Measurements from ENCODE around the gene TEX13B.
A peak's percentile ranks its signal among the peaks of the same experiment; 100 is the strongest.

The TEX13B gene

DNA sequence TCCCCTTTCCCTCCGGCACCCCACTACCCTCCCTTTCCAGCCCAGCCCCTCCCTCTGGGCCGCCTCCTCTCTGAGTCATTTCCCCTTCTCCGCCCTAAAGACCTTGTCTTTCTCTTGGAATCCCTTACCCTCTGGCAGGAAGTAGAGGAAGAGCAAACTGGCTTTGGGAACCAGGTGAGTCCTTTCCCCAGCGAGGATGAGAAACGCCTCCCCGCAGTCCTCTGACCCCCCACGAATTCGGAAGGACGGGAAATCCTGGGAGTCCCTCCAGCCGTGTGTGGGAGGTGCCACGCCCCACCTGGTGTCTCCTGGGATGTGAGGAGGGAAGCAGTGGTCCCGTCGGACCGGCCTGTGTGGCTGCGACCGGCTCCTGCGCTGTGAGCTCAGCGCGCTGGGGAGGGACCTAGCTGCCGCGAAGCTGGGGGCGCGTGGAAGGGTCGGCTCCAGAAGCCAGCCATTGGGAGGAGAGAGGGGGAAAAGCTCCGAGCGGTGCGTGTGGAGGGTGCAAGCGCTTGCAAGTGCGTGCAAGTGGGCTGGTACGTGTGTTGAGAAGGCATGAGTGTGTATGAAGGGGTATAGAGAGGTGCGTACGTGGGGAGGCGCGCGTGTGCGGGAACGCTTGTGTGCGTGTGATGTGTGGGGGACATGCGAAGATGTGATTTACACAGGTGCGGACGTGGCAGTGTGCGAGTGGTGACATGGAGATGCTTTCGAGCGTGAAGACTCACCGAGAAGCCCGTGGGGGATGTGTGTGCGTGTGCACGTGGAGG lies 46.3 kb downstream of the TEX13B start:
- H3K4me1 ChIP-seq (ENCODE audit: insufficient read depth, insufficient read length): no peaks in the 10 kb centered on the region
- TF ChIP-seq ZNF274 (IDR thresholded peaks at IDR 0.05; ENCODE audit: low read depth, low read length) (no peak), SUZ12 (IDR thresholded peaks at IDR 0.05; ENCODE audit: extremely low read depth, insufficient read depth, insufficient read length) (no peak), YY1 (IDR thresholded peaks at IDR 0.05; ENCODE audit: insufficient read depth, insufficient read length) (no peak)
- H3K9me3 ChIP-seq (ENCODE audit: insufficient read depth, low read length): no peaks in the 10 kb centered on the region
- H3K36me3 ChIP-seq (ENCODE audit: insufficient read depth, insufficient read length, low read length): peaks cover 4% of the 10 kb centered on the region
- H3K9ac ChIP-seq (ENCODE audit: insufficient read length, low read depth): peak overlapping the region; percentile 42
- DNase-seq (ENCODE audit: low read depth, low spot score): no peak
- no peaks in the 10 kb centered on the region for H3K27me3 ChIP-seq (ENCODE audit: insufficient read depth, insufficient read length)
- peak overlapping the region; percentile 49 for H3K4me3 ChIP-seq (ENCODE audit: insufficient read length, low read depth)

GRCh38 chrX:107935200-107935599 lies 47.0 kb downstream of the TEX13B start:
- H3K27me3 ChIP-seq (ENCODE audit: insufficient read depth, insufficient read length): no peaks in the 10 kb centered on the region
- no peak for DNase-seq (ENCODE audit: low read depth, low spot score)
- H3K4me3 ChIP-seq (ENCODE audit: insufficient read length, low read depth): no peak overlapping the region

GRCh38 chrX:107934262-107934661 lies 47.9 kb downstream of the TEX13B start:
- Histone ChIP-seq H3K9me3 (ENCODE audit: insufficient read depth, low read length) (no peaks in the 10 kb centered on the region), H3K36me3 (ENCODE audit: insufficient read depth, insufficient read length, low read length) (peaks cover 4% of the 10 kb centered on the region), H3K4me1 (ENCODE audit: insufficient read depth, insufficient read length) (no peaks in the 10 kb centered on the region), H3K4me3 (ENCODE audit: insufficient read length, low read depth) (no peak overlapping the region), H3K9ac (ENCODE audit: insufficient read length, low read depth) (no peak overlapping the region), H3K27me3 (ENCODE audit: insufficient read depth, insufficient read length) (no peaks in the 10 kb centered on the region)
- no peak for DNase-seq (ENCODE audit: low read depth, low spot score)
- TF ChIP-seq YY1 (IDR thresholded peaks at IDR 0.05; ENCODE audit: insufficient read depth, insufficient read length): no peak
- TF ChIP-seq ZNF274 (IDR thresholded peaks at IDR 0.05; ENCODE audit: low read depth, low read length): no peak
- TF ChIP-seq SUZ12 (IDR thresholded peaks at IDR 0.05; ENCODE audit: extremely low read depth, insufficient read depth, insufficient read length): no peak

More at GRCh38 chrX:107935200-107935599, 47.0 kb downstream of the TEX13B start:
- TF ChIP-seq ZNF274 (IDR thresholded peaks at IDR 0.05; ENCODE audit: low read depth, low read length) (no peak), YY1 (IDR thresholded peaks at IDR 0.05; ENCODE audit: insufficient read depth, insufficient read length) (no peak), SUZ12 (IDR thresholded peaks at IDR 0.05; ENCODE audit: extremely low read depth, insufficient read depth, insufficient read length) (no peak)
- no peak overlapping the region for H3K9ac ChIP-seq (ENCODE audit: insufficient read length, low read depth)
- H3K9me3 ChIP-seq (ENCODE audit: insufficient read depth, low read length): no peaks in the 10 kb centered on the region
- H3K36me3 ChIP-seq (ENCODE audit: insufficient read depth, insufficient read length, low read length): peaks cover 4% of the 10 kb centered on the region
- no peaks in the 10 kb centered on the region for H3K4me1 ChIP-seq (ENCODE audit: insufficient read depth, insufficient read length)

All from NT2/D1 (cell line).